Measurements from ENCODE around the gene QSOX2.

The QSOX2 gene

GRCh38 chr9:136278221-136278620 lies 32.6 kb upstream of the QSOX2 start:
- H3K27me3 ChIP-seq (ENCODE audit: insufficient read depth, low read length, poor library complexity, severe bottlenecking), result no peaks in the 10 kb centered on the region
- H4K20me1 ChIP-seq (ENCODE audit: insufficient read depth, low read length, poor library complexity, severe bottlenecking), result no peaks in the 10 kb centered on the region
- TF ChIP-seq CTCF (conservative IDR thresholded peaks at IDR 0.05; ENCODE audit: low read length) (no peak), EZH2phosphoT487 (IDR thresholded peaks at IDR 0.05; ENCODE audit: borderline replicate concordance) (no peak)
- H3K79me2 ChIP-seq (ENCODE audit: insufficient read depth, low read length), result no peaks in the 10 kb centered on the region
- H2AFZ ChIP-seq (ENCODE audit: low read length), result no peak overlapping the region
- no peak overlapping the region for H3K4me2 ChIP-seq (ENCODE audit: low read depth, low read length, poor library complexity, severe bottlenecking)
- no peaks in the 10 kb centered on the region for H3K9me3 ChIP-seq (ENCODE audit: insufficient read depth, low read depth, low read length)
- H3K4me3 ChIP-seq (ENCODE audit: low read length, poor library complexity, severe bottlenecking), result no peak overlapping the region
- H3K36me3 ChIP-seq (ENCODE audit: insufficient read depth, low read length), result no peaks in the 10 kb centered on the region
- no peak overlapping the region for H3K9ac ChIP-seq (ENCODE audit: low read depth, low read length, poor library complexity, severe bottlenecking)
- H3F3A ChIP-seq (ENCODE audit: low read depth), result no peaks in the 10 kb centered on the region
- no peaks in the 10 kb centered on the region for H3K9me2 ChIP-seq (replicated peaks; ENCODE audit: low read depth, low read length)
- H3K4me1 ChIP-seq (ENCODE audit: insufficient read depth, low read length, poor library complexity, severe bottlenecking), result peaks cover under 1% of the 10 kb centered on the region

GRCh38 chr9:136277746-136278145 lies 32.1 kb upstream of the QSOX2 start:
- Histone ChIP-seq H3K4me3 (ENCODE audit: low read length, poor library complexity, severe bottlenecking) (no peak overlapping the region), H3K9me2 (replicated peaks; ENCODE audit: low read depth, low read length) (no peaks in the 10 kb centered on the region), H3K9ac (ENCODE audit: low read depth, low read length, poor library complexity, severe bottlenecking) (no peak overlapping the region), H3K9me3 (ENCODE audit: insufficient read depth, low read depth, low read length) (no peaks in the 10 kb centered on the region), H2AFZ (ENCODE audit: low read length) (no peak overlapping the region), H3K4me1 (ENCODE audit: insufficient read depth, low read length, poor library complexity, severe bottlenecking) (no peaks in the 10 kb centered on the region), H3F3A (ENCODE audit: low read depth) (no peaks in the 10 kb centered on the region), H3K79me2 (ENCODE audit: insufficient read depth, low read length) (no peaks in the 10 kb centered on the region), H3K4me2 (ENCODE audit: low read depth, low read length, poor library complexity, severe bottlenecking) (no peak overlapping the region), H3K36me3 (ENCODE audit: insufficient read depth, low read length) (no peaks in the 10 kb centered on the region), H4K20me1 (ENCODE audit: insufficient read depth, low read length, poor library complexity, severe bottlenecking) (no peaks in the 10 kb centered on the region), H3K27me3 (ENCODE audit: insufficient read depth, low read length, poor library complexity, severe bottlenecking) (no peaks in the 10 kb centered on the region)
- TF ChIP-seq EZH2phosphoT487 (IDR thresholded peaks at IDR 0.05; ENCODE audit: borderline replicate concordance) (no peak), CTCF (conservative IDR thresholded peaks at IDR 0.05; ENCODE audit: low read length) (no peak; the same call in 1 of the 2 replicates)

- Histone ChIP-seq H3K79me2 (ENCODE audit: insufficient read depth, low read length) (no peaks in the 10 kb centered on the region), H2AFZ (ENCODE audit: low read length) (no peak overlapping the region), H3K27me3 (ENCODE audit: insufficient read depth, low read length, poor library complexity, severe bottlenecking) (no peaks in the 10 kb centered on the region), H3K4me2 (ENCODE audit: low read depth, low read length, poor library complexity, severe bottlenecking) (no peak overlapping the region), H3K9me3 (ENCODE audit: insufficient read depth, low read depth, low read length) (no peaks in the 10 kb centered on the region), H3K4me3 (ENCODE audit: low read length, poor library complexity, severe bottlenecking) (no peak overlapping the region), H3K4me1 (ENCODE audit: insufficient read depth, low read length, poor library complexity, severe bottlenecking) (no peaks in the 10 kb centered on the region), H3K36me3 (ENCODE audit: insufficient read depth, low read length) (no peaks in the 10 kb centered on the region), H3F3A (ENCODE audit: low read depth) (no peaks in the 10 kb centered on the region), H3K9me2 (replicated peaks; ENCODE audit: low read depth, low read length) (no peaks in the 10 kb centered on the region), H4K20me1 (ENCODE audit: insufficient read depth, low read length, poor library complexity, severe bottlenecking) (no peaks in the 10 kb centered on the region), H3K9ac (ENCODE audit: low read depth, low read length, poor library complexity, severe bottlenecking) (no peak overlapping the region)
- TF ChIP-seq EZH2phosphoT487 (IDR thresholded peaks at IDR 0.05; ENCODE audit: borderline replicate concordance) (no peak), CTCF (conservative IDR thresholded peaks at IDR 0.05; ENCODE audit: low read length) (no peak)
These were observed 31.1 kb upstream of the QSOX2 start for GRCh38 chr9:136276716-136277115.

Measured in Loucy (cell line).